Spleen (tissue), 11 donors: Measurements from ENCODE around the gene RARA. TPM values are rescaled to one million over a fixed set of nuclear protein-coding genes. Genes with fewer than 3 reads are reported as not detected.

ENCODE experiments used
- DNase-seq: peaks from one replicate; pipeline ENCODE4 v3.0.0-alpha.2; 2020
- H3K27ac ChIP-seq, 8 donors: fragments of 200-600 bp; sonication (generic) in 7 of 8; 1 replicate in 4 of 8; 2 replicates in 4 of 8; pipeline versions ENCODE4 v1.5.0 to v1.8.0; 2016 to 2021; ENCODE audit warnings: inconsistent platforms in 4 of 8, mild to moderate bottlenecking in 4 of 8, moderate library complexity in 1 of 8
- H3K27me3 ChIP-seq, 7 donors: fragments of 200-600 bp; sonication (generic) in 6 of 7; replicated peaks in 1 of 7; 1 replicate in 4 of 7; 2 replicates in 3 of 7; pipeline versions ENCODE4 v1.5.0 to v1.8.0; 2016 to 2021; ENCODE audit warnings: inconsistent platforms in 3 of 7, mild to moderate bottlenecking in 1 of 7
- H3K36me3 ChIP-seq, 6 donors: fragments of 200-600 bp; sonication (generic) in 5 of 6; 1 replicate in 4 of 6; 2 replicates in 2 of 6; pipeline versions ENCODE4 v1.5.0 to v1.8.0; 2016 to 2021; ENCODE audit warnings: inconsistent platforms in 2 of 6
- H3K4me1 ChIP-seq, 6 donors: fragments of 200-600 bp; sonication (generic) in 5 of 6; 1 replicate in 3 of 6; 2 replicates in 3 of 6; pipeline versions ENCODE4 v1.5.0 to v1.8.0; 2016 to 2021; ENCODE audit warnings: inconsistent platforms in 3 of 6
- H3K4me3 ChIP-seq, 8 donors: fragments of 200-600 bp; sonication (generic) in 7 of 8; 1 replicate in 4 of 8; 2 replicates in 4 of 8; pipeline versions ENCODE4 v1.5.0 to v1.8.0; 2016 to 2021; ENCODE audit warnings: inconsistent platforms in 4 of 8, mild to moderate bottlenecking in 4 of 8, moderate library complexity in 2 of 8
- H3K9me3 ChIP-seq, 8 donors: fragments of 200-600 bp; sonication (generic) in 7 of 8; 1 replicate in 4 of 8; 2 replicates in 4 of 8; pipeline versions ENCODE4 v1.5.0 to v1.8.0; 2016 to 2021; ENCODE audit warnings: inconsistent platforms in 4 of 8
- POLR2A ChIP-seq, 3 donors: fragments of 450-650 bp; IDR thresholded peaks; one replicate each; pipeline ENCODE4 v1.5.1; 2017; ENCODE audit warnings: antibody characterized with exemption in 3 of 3, mild to moderate bottlenecking in 1 of 3
- POLR2AphosphoS5 ChIP-seq, 3 donors: sonication (generic); formaldehyde crosslinking; IDR thresholded peaks; one replicate each; pipeline ENCODE4 v1.5.1; 2017; ENCODE audit warnings: antibody characterized with exemption in 3 of 3
- whole genome bisulfite sequencing, 5 donors: extraction: QIAGEN DNeasy Blood & Tissue Kit in 3 of 5; methylation state at CpG; one replicate each; pipeline versions ENCODE4 v1.1.5 to v1.1.7; 2013 to 2018; 5-methylcytosine and 5-hydroxymethylcytosine counted together
- intact Hi-C: fragments of 100-400 bp; cut with DNase I; formaldehyde crosslinking; loops from one replicate; pipeline ENCODE4 v1.15.0; 2023; ENCODE audit warnings: low total_unique reads
- polyA plus RNA-seq, 3 donors: library from polyadenylated mRNA; stranded (reverse); fragments of 200-250 nt; gene quantifications; one replicate each; pipeline ENCODE4 v1.2.1, GENCODE V29; 2013
- total RNA-seq, 7 donors: library from RNA; depleted of rRNA in 3 of 7; stranded (reverse); fragments of >200 nt in 3 of 7; fragmentation: NEBNext Ultra II Directional in 4 of 7; extraction: Animal tissue kit (Norgen Biotek cat#: 25700) in 4 of 7; gene quantifications; one replicate each; pipeline versions ENCODE4 v1.1.0 to v1.2.1, GENCODE V29; 2016 to 2021
- TF ChIP-seq, protein P1 (sequence below), 11 experiments: fragments of 200-600 bp in 7 of 11; fragments of 450-650 bp in 4 of 11; sonication (generic) in 4 of 11; IDR thresholded peaks in 8 of 11; conservative IDR thresholded peaks in 3 of 11; 1 replicate in 7 of 11; 2 replicates in 4 of 11; pipeline versions ENCODE4 v1.4.0 to v1.8.0; 2016 to 2021; ENCODE audit warnings: antibody characterized with exemption in 11 of 11, inconsistent platforms in 4 of 11, mild to moderate bottlenecking in 1 of 11
- donor health status: healthy with polysubstance abuse.
- donor health status: DM: no; HTN: no; CAD: no; lungs with moderate emphysema.
- donor health status: DM: no; HTN: no; CAD: no.
- donor health status: Bipolar disorder and iron deficiency.
- donor health status: healthy.
- donor health status: DM: no; HTN: no; CAD: no.
- donor health status: DM: yes; HTN: yes; CAD: no.

The RARA gene
- total and polyA plus RNA-seq, 10 donors, result 13.3 to 95.1 (median 58.9) TPM

DNA sequence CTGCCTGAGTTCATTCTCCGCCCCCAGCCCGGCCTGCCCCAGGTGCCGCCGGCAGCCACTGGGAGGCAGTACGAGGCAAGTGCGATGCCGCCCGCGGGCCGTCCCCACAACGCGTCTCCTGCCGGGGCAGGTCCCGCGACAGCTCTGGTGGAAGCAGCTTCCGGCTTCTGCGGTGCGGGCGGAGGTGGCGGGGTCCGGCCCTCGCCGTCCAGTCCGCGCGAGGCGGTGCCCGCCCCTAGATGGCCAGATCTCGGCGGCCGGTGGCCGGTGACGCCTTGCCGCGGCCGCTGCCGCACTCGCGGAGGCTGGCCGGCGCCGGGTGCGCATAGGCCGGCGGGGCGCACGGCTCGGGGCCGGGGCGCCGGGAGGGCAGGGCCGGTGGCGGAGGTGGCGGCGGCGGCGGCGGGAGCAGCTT, 53.7 kb downstream of the RARA start:
- Histone ChIP-seq H3K27me3 (peaks cover 0 to 42% (median 6%) of the 10 kb centered on the region in 7 donors), H3K27ac (peak overlapping the region in 5 of 8 donors; percentile 78 to 84 (median 81)), H3K4me3 (peak overlapping the region; percentile 30 to 78 (median 56)), H3K36me3 (no peaks in the 10 kb centered on the region), H3K9me3 (no peaks in the 10 kb centered on the region), H3K4me1 (peaks cover 7 to 54% (median 31%) of the 10 kb centered on the region in 6 donors)
- 1 to 2% (median 1%) methylated on average over 21 to 58 of the region's 58 CpGs for WGBS, 5 donors
- intact Hi-C loops, result loop anchor here (5.0 kb wide), 1 partner anchor 55 kb away; the partner anchor contains the start of gene TOP2A
- peak in 2 of 3 donors; percentile 67 to 78 for TF ChIP-seq POLR2AphosphoS5 (IDR thresholded peaks at IDR 0.05)
- TF ChIP-seq, protein P1, sequence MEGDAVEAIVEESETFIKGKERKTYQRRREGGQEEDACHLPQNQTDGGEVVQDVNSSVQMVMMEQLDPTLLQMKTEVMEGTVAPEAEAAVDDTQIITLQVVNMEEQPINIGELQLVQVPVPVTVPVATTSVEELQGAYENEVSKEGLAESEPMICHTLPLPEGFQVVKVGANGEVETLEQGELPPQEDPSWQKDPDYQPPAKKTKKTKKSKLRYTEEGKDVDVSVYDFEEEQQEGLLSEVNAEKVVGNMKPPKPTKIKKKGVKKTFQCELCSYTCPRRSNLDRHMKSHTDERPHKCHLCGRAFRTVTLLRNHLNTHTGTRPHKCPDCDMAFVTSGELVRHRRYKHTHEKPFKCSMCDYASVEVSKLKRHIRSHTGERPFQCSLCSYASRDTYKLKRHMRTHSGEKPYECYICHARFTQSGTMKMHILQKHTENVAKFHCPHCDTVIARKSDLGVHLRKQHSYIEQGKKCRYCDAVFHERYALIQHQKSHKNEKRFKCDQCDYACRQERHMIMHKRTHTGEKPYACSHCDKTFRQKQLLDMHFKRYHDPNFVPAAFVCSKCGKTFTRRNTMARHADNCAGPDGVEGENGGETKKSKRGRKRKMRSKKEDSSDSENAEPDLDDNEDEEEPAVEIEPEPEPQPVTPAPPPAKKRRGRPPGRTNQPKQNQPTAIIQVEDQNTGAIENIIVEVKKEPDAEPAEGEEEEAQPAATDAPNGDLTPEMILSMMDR (IDR thresholded peaks at IDR 0.05 in 8 of 11, conservative IDR thresholded peaks at IDR 0.05 in 3 of 11), result peak; percentile 8 to 83 (median 62)
- no peak for TF ChIP-seq POLR2A (IDR thresholded peaks at IDR 0.05)
- peak; percentile 94 for DNase-seq

- TF ChIP-seq POLR2AphosphoS5 (IDR thresholded peaks at IDR 0.05), result peak in 2 of 3 donors; percentile 69 to 71
- TF ChIP-seq, protein P1 (IDR thresholded peaks at IDR 0.05 in 8 of 11, conservative IDR thresholded peaks at IDR 0.05 in 3 of 11), result no peak
- H3K27ac ChIP-seq, result peak overlapping the region; percentile 66 to 84 (median 78)
- WGBS, 5 donors, result 0 to 5% (median 4%) methylated on average over 25 to 91 of the region's 91 CpGs
- DNase-seq, result peak; percentile 84
- no peaks in the 10 kb centered on the region for H3K36me3 ChIP-seq
- H3K27me3 ChIP-seq, result peaks cover 0 to 42% (median 6%) of the 10 kb centered on the region in 7 donors
- intact Hi-C loops, result loop anchor here (5.0 kb wide), 1 partner anchor 54 kb away; the partner anchor contains the start of gene TOP2A
- H3K4me3 ChIP-seq, result peak overlapping the region; percentile 28 to 78 (median 56)
- no peaks in the 10 kb centered on the region for H3K9me3 ChIP-seq
- peaks cover 7 to 49% (median 27%) of the 10 kb centered on the region in 6 donors for H3K4me1 ChIP-seq
Observed at GRCh38 chr17:40363111-40363827, 54.3 kb downstream of the RARA start.

DNA sequence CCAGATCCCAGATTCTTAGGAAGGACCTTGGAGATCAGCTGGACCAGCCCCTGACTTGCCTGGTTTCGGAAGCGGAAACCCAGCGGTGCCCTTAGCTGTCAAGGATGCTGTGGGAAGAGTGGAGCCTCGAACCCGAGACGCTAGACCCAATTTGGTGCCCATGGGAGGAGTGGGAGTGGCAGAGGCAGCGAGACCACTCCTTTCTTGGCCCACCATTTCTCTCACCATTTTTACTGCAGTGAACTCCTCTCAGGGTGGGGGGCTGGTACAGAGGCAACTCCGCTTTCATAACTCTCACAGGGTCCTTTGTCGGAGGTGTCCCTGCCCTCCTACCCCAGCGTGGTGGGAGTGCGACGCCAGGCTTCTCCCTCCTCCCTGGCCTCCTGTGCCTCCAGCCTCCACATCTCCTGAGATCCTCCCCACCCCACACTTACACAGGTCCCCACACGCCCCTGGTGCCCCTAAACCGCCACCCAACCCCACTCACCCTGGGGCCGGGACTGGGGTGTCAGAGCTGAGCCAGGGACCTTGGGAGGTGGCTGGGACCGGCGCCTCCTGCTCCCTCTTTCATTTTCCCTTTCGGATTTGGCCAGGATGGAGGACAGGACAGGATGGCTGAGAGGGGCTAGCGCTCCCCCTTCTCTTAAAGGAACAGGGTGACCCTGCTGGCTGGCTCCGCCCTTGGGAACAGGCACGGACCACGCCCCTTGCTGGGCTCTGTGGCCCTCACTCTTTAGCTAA, 55.3 kb downstream of the RARA start, which contains the start of gene GJD3:
Gene GJD3 (minus strand): TSS at position 617 of the 741 bp plus-strand sequence. CDS start 922 bp downstream, outside the sequence.
- Histone ChIP-seq H3K4me3 (peak within 1 kb of the TSS; percentile 10 to 78 (median 56)), H3K36me3 (no peaks in the 10 kb centered on the region), H3K27ac (peak within 1 kb of the TSS; percentile 66 to 84 (median 78)), H3K9me3 (no peaks in the 10 kb centered on the region), H3K27me3 (peaks cover 0 to 40% (median 6%) of the 10 kb centered on the region in 7 donors), H3K4me1 (peaks cover 4 to 38% (median 19%) of the 10 kb centered on the region in 6 donors)
- intact Hi-C loops, result loop anchor here (5.0 kb wide), 1 partner anchor 53 kb away; the partner anchor contains the start of gene TOP2A
- no peak for TF ChIP-seq POLR2A (IDR thresholded peaks at IDR 0.05)
- TF ChIP-seq, protein P1 (IDR thresholded peaks at IDR 0.05 in 8 of 11, conservative IDR thresholded peaks at IDR 0.05 in 3 of 11), result no peak
- TF ChIP-seq POLR2AphosphoS5 (IDR thresholded peaks at IDR 0.05), result peak; percentile 20 to 66 (median 58)
- 46 to 70% (median 67%) methylated on average over 20 to 22 of the region's 22 CpGs for WGBS, 5 donors
- peak; percentile 79 for DNase-seq
